Left cardiac atrium (tissue), 4 donors: ENCODE data around the gene OR52I1. TPM values are rescaled to one million over a fixed set of nuclear protein-coding genes. Genes with fewer than 3 reads are reported as not detected.

ENCODE experiments used
- ATAC-seq, 2 donors: fragments of 200-7000 bp; cut with Tn5 transposase; one replicate each; pipeline ENCODE4 v1.9.1; 2020; ENCODE audit warnings: mild to moderate bottlenecking in 2 of 2, moderate library complexity in 2 of 2
- DNase-seq: peaks from one replicate; pipeline ENCODE4 v3.0.0-alpha.2; 2020
- intact Hi-C, 2 donors: fragments of 100-400 bp; cut with DNase I; formaldehyde crosslinking; loops; one replicate each; pipeline versions ENCODE4 v1.14.1 to v1.15.1; 2022 to 2023
- total RNA-seq, 2 donors: library from RNA; stranded (reverse); fragmentation: NEBNext Ultra II Directional; extraction: Animal tissue kit (Norgen Biotek cat#: 25700); gene quantifications; one replicate each; pipeline ENCODE4 v1.2.1, GENCODE V29; 2021
- donor health status: DM: no; HTN: yes; CAD: no.
- donor health status: DM: no; HTN: yes; CAD: no; lungs with severe emphysema.
- donor health status: DM: yes; HTN: yes; CAD: no.
- donor health status: Dilated cardiomyopathy.

OR52I1 gene
- total RNA-seq, 2 donors from 2014 or later: not detected

DNA sequence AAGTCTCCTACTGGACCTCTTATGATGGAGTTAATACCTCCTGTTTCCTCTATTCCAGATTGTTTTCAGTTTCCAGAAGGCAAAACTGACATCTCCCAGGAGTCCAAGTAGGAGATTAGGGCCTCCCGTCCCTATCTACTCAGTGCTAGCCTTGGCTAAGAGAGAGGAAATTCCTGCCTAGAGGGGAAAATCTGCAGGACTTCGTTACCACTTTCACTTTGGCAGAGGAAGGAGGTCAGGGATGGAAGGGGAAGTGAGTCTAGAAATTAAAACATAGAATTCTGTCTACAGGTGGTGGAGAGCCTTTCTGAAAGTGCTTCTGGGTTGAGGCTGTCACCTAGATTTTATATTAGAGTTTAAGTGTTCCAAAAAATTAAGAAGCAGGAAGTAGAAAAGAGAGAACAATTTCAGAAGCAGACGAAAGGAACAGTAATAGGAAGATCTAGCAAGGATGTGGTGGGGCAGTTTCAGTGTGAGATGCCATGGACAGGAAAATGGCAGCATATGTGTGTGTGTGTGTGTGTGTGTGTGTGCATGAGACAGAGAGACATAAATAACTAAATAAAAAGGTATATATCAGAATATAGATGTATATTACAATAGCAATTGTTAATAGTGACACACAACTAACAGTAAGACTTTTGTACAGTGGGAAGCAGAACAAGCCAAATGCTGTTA is 16.6 kb downstream of the OR52I1 start:
- intact Hi-C loops: no loop called here
- DNase-seq: no peak
- ATAC-seq: no peak

DNA sequence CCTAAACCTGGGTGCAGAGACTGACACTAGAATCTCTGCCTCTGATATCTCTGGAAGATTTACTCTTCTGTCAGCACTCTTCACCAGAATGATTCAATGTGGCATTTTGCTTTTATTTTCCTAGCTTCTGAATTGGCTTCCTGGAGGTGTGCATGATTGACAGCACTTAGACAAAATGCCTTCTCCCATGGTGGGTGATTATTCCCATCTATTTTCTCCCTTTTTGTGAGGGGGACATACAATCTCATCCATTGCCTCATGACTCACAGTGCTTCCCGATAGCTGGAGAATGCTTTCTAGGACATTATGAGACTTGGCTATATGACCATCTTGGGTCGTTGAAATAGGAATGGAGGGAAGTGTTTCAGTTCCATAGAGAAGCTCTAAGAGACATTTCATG is 18.1 kb downstream of the OR52I1 start:
- DNase-seq: no peak
- ATAC-seq: no peak
- intact Hi-C loops: no loop called here

GRCh38 chr11:4615856-4616444 is 22.1 kb downstream of the OR52I1 start:
- no peak for ATAC-seq
- DNase-seq: no peak
- intact Hi-C loops: no loop called here

- ATAC-seq: no peak
- intact Hi-C loops: no loop called here
- no peak for DNase-seq
Observed at GRCh38 chr11:4619514-4619913, 25.7 kb downstream of the OR52I1 start.

DNA sequence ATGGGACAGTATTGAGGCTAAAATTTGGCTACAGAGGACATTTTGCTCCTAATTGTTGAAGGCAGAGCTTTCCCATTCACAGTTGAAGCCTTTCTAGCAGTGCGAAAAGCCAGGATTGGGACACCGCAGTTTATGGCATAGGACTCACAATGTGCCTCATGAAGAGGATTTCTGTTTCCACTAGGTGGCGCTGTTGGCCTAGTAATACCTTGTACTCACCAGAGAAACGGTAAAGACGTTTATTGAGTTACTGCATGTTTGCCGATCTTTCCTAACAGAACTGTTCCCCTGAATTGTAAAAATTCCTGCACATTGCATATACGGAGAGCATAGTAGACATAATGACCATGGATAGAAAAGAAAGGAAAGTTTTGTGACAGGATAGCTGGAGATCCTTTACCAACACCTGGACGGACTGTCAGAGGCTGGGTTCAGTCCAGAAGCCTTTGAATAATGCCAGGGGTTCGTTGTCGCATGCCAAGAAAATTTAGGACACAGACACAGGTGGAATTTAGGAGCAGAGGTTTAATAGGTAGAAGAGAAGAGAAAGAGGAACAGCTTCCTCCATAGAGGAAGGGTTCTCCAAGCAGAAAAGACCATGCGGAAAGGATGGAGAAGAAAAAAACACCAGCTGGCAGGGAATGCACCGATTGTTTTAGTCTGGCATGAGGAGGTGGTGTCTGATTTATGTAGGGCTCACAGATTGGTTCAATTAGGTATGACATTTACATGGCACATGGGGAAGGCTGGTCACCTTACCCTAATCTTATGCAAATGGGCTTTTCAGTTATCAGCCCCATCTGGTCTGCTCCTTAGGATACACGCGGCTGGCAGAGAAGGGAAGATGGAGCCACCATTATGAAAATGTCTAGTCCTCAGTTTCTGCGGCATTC is 32.6 kb downstream of the OR52I1 start:
- intact Hi-C loops: loop anchor here in 1 of 2 donors (2.0 to 5.0 kb wide), 2 partner anchors 378 to 1181 kb away; partner anchors contain the start of gene OR52N2
- DNase-seq: peak; percentile 39
- ATAC-seq: peak; percentile 52 to 61

GRCh38 chr11:4636136-4636535 is 42.3 kb downstream of the OR52I1 start:
- ATAC-seq (no peak), DNase-seq (no peak)
- intact Hi-C loops: loop anchor here (2.0 to 5.0 kb wide), 3 partner anchors 191 to 366 kb away; no protein-coding TSS in a partner anchor

DNA sequence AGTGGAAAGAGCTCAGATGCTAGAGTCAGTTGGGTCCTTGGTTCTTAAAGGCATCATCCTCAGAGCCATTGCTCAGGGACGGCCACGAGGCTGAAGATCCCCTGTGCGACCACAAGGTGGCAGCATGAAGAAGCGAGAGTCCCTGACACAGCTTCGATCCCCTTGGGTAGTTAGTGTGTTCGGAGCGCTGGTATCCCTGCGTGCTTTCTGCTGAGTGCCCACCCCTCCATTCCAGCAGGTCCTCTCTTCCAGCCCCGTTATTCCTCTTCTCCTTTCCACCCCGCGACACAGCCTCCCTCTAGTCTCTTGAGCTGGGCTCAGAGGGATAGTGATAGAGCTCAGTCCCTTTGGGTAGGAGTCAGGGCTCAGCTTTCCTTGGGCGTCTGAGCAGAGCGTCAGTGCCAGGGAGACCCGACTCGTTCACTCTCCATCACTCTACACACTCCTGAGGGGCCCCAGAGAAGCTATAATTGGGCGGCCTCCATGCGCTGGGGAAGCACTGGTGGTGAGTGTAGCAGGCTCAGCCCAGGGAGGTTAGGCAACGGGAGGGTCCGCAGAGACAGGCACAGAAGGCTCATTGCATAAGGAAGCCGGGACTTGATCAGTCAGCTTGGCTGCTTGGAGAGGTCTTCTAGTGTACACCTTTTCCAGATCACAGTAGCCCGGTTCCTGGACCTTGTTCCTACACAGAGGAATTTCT is 43.3 kb downstream of the OR52I1 start, which contains the start of gene OR51D1:
OR51D1 (plus strand) TSS at position 516 of the 700 bp plus-strand sequence. CDS start 2,314 bp downstream, outside the sequence.
- DNase-seq: peak; percentile 66
- intact Hi-C loops: loop anchor here (2.0 to 5.0 kb wide), 3 partner anchors 190 to 365 kb away; no protein-coding TSS in a partner anchor
- peak; percentile 95 to 96 for ATAC-seq

- intact Hi-C loops: loop anchor here (2.0 to 5.0 kb wide), 3 partner anchors 189 to 365 kb away; no protein-coding TSS in a partner anchor
- ATAC-seq (no peak), DNase-seq (no peak)
Observed at GRCh38 chr11:4637662-4638047, 43.8 kb downstream of the OR52I1 start.

GRCh38 chr11:4639931-4640330 is 46.1 kb downstream of the OR52I1 start:
- DNase-seq: no peak
- ATAC-seq: no peak
- intact Hi-C loops: loop anchor here in 1 of 2 donors (5.0 kb wide), 2 partner anchors 187 to 362 kb away; no protein-coding TSS in a partner anchor

GRCh38 chr11:4641501-4641900 is 47.7 kb downstream of the OR52I1 start:
- intact Hi-C loops: no loop called here
- ATAC-seq (no peak), DNase-seq (no peak)

DNA sequence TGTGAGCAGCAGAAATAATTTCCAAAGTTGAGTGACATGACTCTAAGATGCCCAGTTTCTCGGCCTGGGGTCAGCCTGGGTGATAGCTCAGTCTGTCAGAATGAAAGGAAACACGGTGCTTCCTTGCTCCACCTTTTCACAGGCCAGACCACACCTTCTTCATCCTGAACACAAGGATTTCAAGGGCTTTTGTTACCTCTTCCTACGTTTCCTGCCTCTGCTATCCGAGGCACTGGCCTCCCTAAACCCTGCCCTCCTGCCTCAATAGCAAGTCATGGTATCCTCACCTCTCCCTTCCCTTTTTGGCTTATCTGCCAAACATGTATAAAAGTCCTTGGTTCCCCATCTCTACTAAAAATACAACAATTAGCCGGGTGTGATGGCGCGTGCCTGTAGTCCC is 48.2 kb downstream of the OR52I1 start:
- intact Hi-C loops: no loop called here
- ATAC-seq: no peak
- no peak for DNase-seq

DNA sequence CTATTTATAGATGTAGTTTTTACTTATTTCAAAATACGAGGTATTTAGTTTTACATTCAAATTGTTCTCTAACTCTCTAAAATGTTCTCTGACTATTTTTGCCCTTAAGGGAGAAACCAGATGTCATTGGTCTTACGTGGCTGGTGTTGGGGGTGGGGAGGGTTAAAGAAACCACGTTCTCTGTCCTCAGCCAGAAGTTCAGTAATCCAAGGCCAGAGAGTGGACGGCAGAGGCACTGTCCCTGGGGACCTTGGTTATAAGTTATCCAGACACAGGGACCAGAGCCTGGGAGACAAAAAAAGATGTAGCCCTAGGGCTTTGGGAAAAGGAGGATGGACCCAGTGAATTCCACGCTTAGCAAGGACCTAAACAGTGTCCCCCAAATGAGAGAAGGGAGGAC is 49.2 kb downstream of the OR52I1 start:
- DNase-seq: no peak
- ATAC-seq: peak; percentile 47 to 71
- intact Hi-C loops: no loop called here

DNA sequence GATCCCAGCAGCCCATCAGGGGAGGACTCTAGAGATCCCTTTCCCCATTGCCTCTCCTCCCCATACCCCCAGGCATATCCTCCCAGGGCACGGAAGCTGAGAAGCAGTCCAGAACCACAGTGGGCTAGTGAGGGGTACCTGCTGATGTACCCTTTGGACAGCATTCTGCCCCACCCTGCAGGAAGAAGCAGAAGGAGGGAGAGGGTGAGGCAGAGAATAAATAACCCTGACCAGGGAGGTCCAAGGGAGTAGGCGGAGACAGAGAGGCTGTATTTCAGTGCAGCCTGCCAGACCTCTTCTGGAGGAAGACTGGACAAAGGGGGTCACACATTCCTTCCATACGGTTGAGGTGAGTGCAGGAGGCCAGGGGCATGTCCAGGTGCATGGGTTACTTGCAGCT is 49.8 kb downstream of the OR52I1 start, which contains the start of gene OR51E1:
OR51E1 (plus strand) TSS at position 301 of the 400 bp plus-strand sequence. CDS start 8,545 bp downstream, outside the sequence.
- ATAC-seq: no peak
- no peak for DNase-seq
- intact Hi-C loops: no loop called here

GRCh38 chr11:4644233-4644632 is 50.4 kb downstream of the OR52I1 start:
- DNase-seq (no peak), ATAC-seq (no peak)
- intact Hi-C loops: no loop called here

Other genes starting within 250 kb of the OR52I1 start
- gene OR52B4, start 225.7 kb upstream of the OR52I1 start, total RNA-seq: not detected
- 10 to 100 TPM in 1 of 2 donors, 1 to 10 TPM in 1; 9.7 to 11.0 TPM for gene TRIM21, start 200.3 kb upstream of the OR52I1 start, total RNA-seq
- gene OR52K2, start 144.7 kb upstream of the OR52I1 start, total RNA-seq: not detected
- gene OR52K1, start 111.4 kb upstream of the OR52I1 start, total RNA-seq: not detected
- not detected for gene OR52M1, start 48.8 kb upstream of the OR52I1 start, total RNA-seq
- gene OR52I2, start 12.3 kb upstream of the OR52I1 start, total RNA-seq: not detected
- gene TRIM68, start 14.2 kb downstream of the OR52I1 start, total RNA-seq: 10 to 100 TPM in 1 of 2 donors, 1 to 10 TPM in 1; 9.4 to 10.3 TPM
- gene OR51D1, start 43.4 kb downstream of the OR52I1 start, total RNA-seq: not detected
- gene OR51E1, start 49.9 kb downstream of the OR52I1 start, total RNA-seq: under 1 TPM; 0.34 to 0.91 TPM
- gene OR51E2, start 103.8 kb downstream of the OR52I1 start, total RNA-seq: under 1 TPM; 0.09 to 0.31 TPM
- gene MMP26, start 110.7 kb downstream of the OR52I1 start, total RNA-seq: not detected
- gene OR51F1, start 175.9 kb downstream of the OR52I1 start, total RNA-seq: not detected
- gene OR52R1, start 210.3 kb downstream of the OR52I1 start, total RNA-seq: not detected
- gene OR51F2, start 227.3 kb downstream of the OR52I1 start, total RNA-seq: not detected